IMR-90 (cell line): Measurements from ENCODE around the gene BMX. TPM values are rescaled to one million over a fixed set of nuclear protein-coding genes. Genes with fewer than 3 reads are reported as not detected.

Source experiments
- ATAC-seq: fragments of 200-7000 bp; cut with Tn5 transposase; 2 replicates; pipeline ENCODE4 v1.9.1; 2020; ENCODE audit warnings: low read depth, mild to moderate bottlenecking, moderate library complexity
- BruUV-seq: library from RNA; stranded (reverse); fragments of 400-500 nt; replicated peaks from 2 replicates; lab custom pipeline; 2021; lab: Mats Ljungman, UMichigan
- CTCF ChIA-PET: fragments of 300-600 bp; formaldehyde crosslinking; extraction: SDS; loops from one replicate; lab custom pipeline; 2021; ENCODE audit warnings: antibody characterized with exemption; lab: Yijun Ruan, JAX
- POLR2A ChIA-PET: fragments of 300-600 bp; sonication (Branson Sonifier 250); formaldehyde crosslinking; loops from one replicate; lab custom pipeline; 2022; ENCODE audit warnings: antibody characterized with exemption; ENCODE audit not compliant: unreplicated experiment; lab: Charles Lee
- DNase-seq: peaks from one replicate; pipeline ENCODE4 v3.0.0; 2013
- H2AFZ ChIP-seq: replicated peaks from 2 replicates; pipeline ENCODE3; 2013; ENCODE audit warnings: low read length, mild to moderate bottlenecking; ENCODE audit not compliant: poor library complexity
- H2AK5ac ChIP-seq: 2 replicates; pipeline ENCODE4 v1.6.1; 2013; ENCODE audit warnings: low read depth, low read length, inconsistent platforms
- H2AK9ac ChIP-seq: replicated peaks from 2 replicates; pipeline ENCODE3; 2013; ENCODE audit warnings: mild to moderate bottlenecking, low read depth, low read length, moderate library complexity; ENCODE audit not compliant: poor library complexity
- H2BK120ac ChIP-seq: 2 replicates; pipeline ENCODE4 v1.6.1; 2013; ENCODE audit warnings: low read depth, low read length, inconsistent platforms
- H2BK15ac ChIP-seq: 3 replicates; pipeline ENCODE4 v1.6.1; 2013; ENCODE audit warnings: low read depth, low read length, inconsistent platforms
- H2BK20ac ChIP-seq: 2 replicates; pipeline ENCODE4 v1.6.1; 2013; ENCODE audit warnings: low read depth, mild to moderate bottlenecking, inconsistent platforms, low read length, moderate library complexity
- H2BK5ac ChIP-seq: 2 replicates; pipeline ENCODE4 v1.6.1; 2013; ENCODE audit warnings: mild to moderate bottlenecking, low read depth, low read length, inconsistent platforms; ENCODE audit not compliant: poor library complexity, severe bottlenecking
- H3K14ac ChIP-seq: replicated peaks from 2 replicates; pipeline ENCODE4 v1.6.1; 2013; ENCODE audit warnings: low read depth, low read length, inconsistent platforms
- H3K18ac ChIP-seq: 2 replicates; pipeline ENCODE4 v1.6.1; 2013; ENCODE audit warnings: low read depth, low read length, control low read depth
- H3K23ac ChIP-seq: 2 replicates; pipeline ENCODE4 v1.6.1; 2013; ENCODE audit warnings: low read depth, low read length, inconsistent platforms
- H3K27ac ChIP-seq: 2 replicates; pipeline ENCODE4 v1.5.1; 2013; ENCODE audit warnings: mild to moderate bottlenecking, control low read depth, low read length; ENCODE audit not compliant: insufficient read depth
- H3K27me3 ChIP-seq: 2 replicates; pipeline ENCODE4 v1.6.1; 2013; ENCODE audit warnings: low read length; ENCODE audit not compliant: control insufficient read depth, insufficient read depth
- H3K36me3 ChIP-seq: 2 replicates; pipeline ENCODE4 v1.6.1; 2013; ENCODE audit warnings: low read length, mixed read lengths; ENCODE audit not compliant: control insufficient read depth, insufficient read depth
- H3K4ac ChIP-seq: 2 replicates; pipeline ENCODE4 v1.6.1; 2013; ENCODE audit warnings: low read depth, low read length, inconsistent platforms
- H3K4me1 ChIP-seq: 2 replicates; pipeline ENCODE4 v1.6.1; 2013; ENCODE audit warnings: low read length, mixed read lengths; ENCODE audit not compliant: control insufficient read depth, insufficient read depth
- H3K4me2 ChIP-seq: 2 replicates; pipeline ENCODE4 v1.6.1; 2013; ENCODE audit warnings: low read depth, mild to moderate bottlenecking, control low read depth, low read length, moderate library complexity
- H3K4me3 ChIP-seq: 2 replicates; pipeline ENCODE4 v1.5.1; 2013; ENCODE audit warnings: low read depth, mild to moderate bottlenecking, control low read depth, low read length, moderate library complexity; ENCODE audit not compliant: insufficient read depth
- H3K56ac ChIP-seq: 2 replicates; pipeline ENCODE4 v1.6.1; 2013; ENCODE audit warnings: low read length, inconsistent platforms; ENCODE audit not compliant: insufficient read depth; ENCODE audit errors: extremely low read depth
- H3K79me1 ChIP-seq, 2 experiments: 2 replicates each; pipeline ENCODE4 v1.6.1; 2013; ENCODE audit warnings: low read length in 2 of 2, inconsistent platforms in 1 of 2, low read depth in 1 of 2
- H3K9ac ChIP-seq: 2 replicates; pipeline ENCODE4 v1.6.1; 2013; ENCODE audit warnings: low read depth, low read length, control low read depth
- H3K9me1 ChIP-seq: 2 replicates; pipeline ENCODE4 v1.6.1; 2013; ENCODE audit warnings: low read length, inconsistent platforms; ENCODE audit not compliant: insufficient read depth
- H3K9me3 ChIP-seq: 2 replicates; pipeline ENCODE4 v1.6.1; 2013; ENCODE audit warnings: low read length; ENCODE audit not compliant: control insufficient read depth, insufficient read depth
- H4K20me1 ChIP-seq: 2 replicates; pipeline ENCODE4 v1.6.1; 2013; ENCODE audit warnings: low read length, inconsistent platforms; ENCODE audit not compliant: insufficient read depth
- H4K5ac ChIP-seq: 2 replicates; pipeline ENCODE4 v1.6.1; 2013; ENCODE audit warnings: mild to moderate bottlenecking, low read depth, low read length, control low read depth
- H4K8ac ChIP-seq, 2 experiments: 2 replicates each; pipeline ENCODE4 v1.6.1; 2013; ENCODE audit warnings: low read depth in 2 of 2, low read length in 2 of 2, control low read depth in 1 of 2, inconsistent platforms in 1 of 2
- H4K91ac ChIP-seq: 2 replicates; pipeline ENCODE4 v1.6.1; 2013; ENCODE audit warnings: low read depth, low read length, inconsistent platforms; ENCODE audit not compliant: insufficient read depth
- ELK1 ChIP-seq: fragments of 150-350 bp; IDR thresholded peaks from 2 replicates; pipeline ENCODE4 v1.6.1; 2016; ENCODE audit warnings: low read depth, mild to moderate bottlenecking, low read length, moderate library complexity, borderline replicate concordance
- MAZ ChIP-seq: IDR thresholded peaks from 2 replicates; pipeline ENCODE4 v1.6.1; 2012; ENCODE audit warnings: low read depth, mild to moderate bottlenecking, low read length, improper control_type of control experiment, moderate library complexity, borderline replicate concordance
- WGBS, 2 experiments: methylation state at CpG; one replicate each; pipeline versions ENCODE4 v1.1.5 to v1.1.7; 2013; ENCODE audit warnings: missing lambda C conversion rate in 2 of 2; ENCODE audit not compliant: insufficient read length in 1 of 2; ENCODE audit errors: extremely low coverage in 2 of 2; 5-methylcytosine and 5-hydroxymethylcytosine counted together
- dilution Hi-C: fragments of 300-500 bp; cut with HindIII; formaldehyde crosslinking; loops from one replicate; pipeline ENCODE4 v1.14.3; 2018; ENCODE audit warnings: low sequenced_read_pairs; ENCODE audit not compliant: unreplicated experiment
- in situ Hi-C: fragments of 300-500 bp; cut with MboI; formaldehyde crosslinking; loops from 3 replicates; pipeline ENCODE4 v1.14.3; 2019; ENCODE audit warnings: low sequenced_read_pairs, inconsistent platforms, mixed read lengths
- intact Hi-C: fragments of 100-400 bp; cut with micrococcal nuclease; formaldehyde crosslinking; loops from 2 replicates; pipeline ENCODE4 v1.10.0; 2022
- polyA plus RNA-seq, 3 experiments: library from polyadenylated mRNA; depleted of rRNA; stranded (reverse); fragments of >200 nt; gene quantifications; 2 replicates each; pipeline ENCODE4 v1.2.3, GENCODE V29; 2012; ENCODE audit warnings: low replicate concordance in 1 of 3
- total RNA-seq: library from RNA; depleted of rRNA; stranded (reverse); fragments of >200 nt; gene quantifications from 2 replicates; pipeline ENCODE4 v1.2.3, GENCODE V29; 2012

Gene BMX
- total and polyA plus RNA-seq, 2 of the 4 experiments (the other 2 are of a cell fraction), result not detected

GRCh38 chrX:15492469-15492868 is 8.1 kb upstream of the BMX start:
- intact Hi-C loops, result loop anchor here (10.0 kb wide), 1 partner anchor 182 kb away; no protein-coding TSS in a partner anchor
- peak overlapping the region; percentile 38; the same call in 1 of the 2 replicates for H3K4ac ChIP-seq
- BruUV-seq, result no TSS peak

More at GRCh38 chrX:15492469-15492868, 8.1 kb upstream of the BMX start:
- Histone ChIP-seq H4K20me1 (no peaks in the 10 kb centered on the region), H3K4me3 (peak overlapping the region; percentile 60), H3K23ac (peak overlapping the region; percentile 56), H2BK120ac (peak overlapping the region; percentile 79), H4K91ac (0 out of 2 replicates have a peak overlapping the region, but pooled peaks have one; percentile 53), H2BK5ac (peak overlapping the region; percentile 18), H3K27me3 (no peaks in the 10 kb centered on the region), H2BK15ac (peak overlapping the region; percentile 32; the same call in 2 of the 3 replicates), H3K4me1 (no peaks in the 10 kb centered on the region), H2AFZ (no peak overlapping the region), H3K9me3 (no peaks in the 10 kb centered on the region), H3K56ac (no peak overlapping the region), H3K4me2 (peak overlapping the region; percentile 79), H3K9me1 (no peaks in the 10 kb centered on the region), H3K36me3 (peaks cover 3% of the 10 kb centered on the region; the same call in 1 of the 2 replicates), H4K8ac (peak overlapping the region; percentile 25 to 74; a peak in 3 of 4 replicates), H2AK9ac (no peak overlapping the region), H3K9ac (peak overlapping the region; percentile 61; the same call in 1 of the 2 replicates), H2BK20ac (peak overlapping the region; percentile 57), H3K79me1 (peaks cover 2 to 5% of the 10 kb centered on the region in 2 experiments; a peak in 3 of 4 replicates), H4K5ac (peak overlapping the region; percentile 41), H3K14ac (peak overlapping the region; percentile 38), H3K27ac (peak overlapping the region; percentile 63; the same call in 1 of the 2 replicates), H3K18ac (peak overlapping the region; percentile 47), H2AK5ac (no peak overlapping the region)
- POLR2A ChIA-PET, result no interaction called here
- no peak for ATAC-seq
- in situ Hi-C loops, result loop anchor here (25.0 kb wide), 1 partner anchor 1195 kb away; no protein-coding TSS in a partner anchor
- DNase-seq, result no peak
- WGBS, 2 experiments, result no CpG with 5 or more reads among the region's 5 CpGs
- TF ChIP-seq ELK1 (no peak), MAZ (no peak)
- dilution Hi-C loops, result no loop called here
- CTCF ChIA-PET, result no interaction called here
